Sigmoid colon (tissue), 7 donors: ENCODE results near the gene FOXR1. TPM values are rescaled to one million over a fixed set of nuclear protein-coding genes. Genes with fewer than 3 reads are reported as not detected.

Experiments used
- DNase-seq: peaks from one replicate; pipeline ENCODE4 v3.0.0-alpha.2; 2019
- H3K27ac ChIP-seq, 4 donors: fragments of 200-600 bp; sonication (generic); one replicate each; pipeline ENCODE4 v1.5.1; 2016 to 2019; ENCODE audit warnings: mild to moderate bottlenecking in 1 of 4
- H3K27me3 ChIP-seq, 3 donors: fragments of 200-600 bp; sonication (generic); one replicate each; pipeline ENCODE4 v1.5.1; 2019; ENCODE audit warnings: mild to moderate bottlenecking in 1 of 3
- H3K36me3 ChIP-seq, 4 donors: fragments of 200-600 bp; sonication (generic); one replicate each; pipeline ENCODE4 v1.5.1; 2016 to 2019
- H3K4me1 ChIP-seq, 4 donors: fragments of 200-600 bp; sonication (generic); one replicate each; pipeline ENCODE4 v1.5.1; 2017 to 2019
- H3K4me3 ChIP-seq, 4 donors: fragments of 200-600 bp; sonication (generic); one replicate each; pipeline ENCODE4 v1.5.1; 2017 to 2019; ENCODE audit warnings: mild to moderate bottlenecking in 2 of 4, moderate library complexity in 1 of 4
- H3K9me3 ChIP-seq, 4 donors: fragments of 200-600 bp in 3 of 4; sonication (generic) in 3 of 4; one replicate each; pipeline versions ENCODE4 v1.5.1 to v1.6.1; 2013 to 2019
- CTCF ChIP-seq, 4 experiments: fragments of 450-650 bp in 3 of 4; fragments of 200-600 bp in 1 of 4; IDR thresholded peaks; one replicate each; pipeline ENCODE4 v1.5.1; 2016 to 2019; ENCODE audit warnings: antibody characterized with exemption in 4 of 4, mild to moderate bottlenecking in 3 of 4, moderate library complexity in 2 of 4
- EP300 ChIP-seq, 4 donors: sonication (generic); formaldehyde crosslinking; IDR thresholded peaks; one replicate each; pipeline ENCODE4 v1.6.1; 2017; ENCODE audit warnings: antibody characterized with exemption in 4 of 4
- POLR2A ChIP-seq, 2 donors: fragments of 450-650 bp; IDR thresholded peaks; one replicate each; pipeline ENCODE4 v1.6.1; 2016; ENCODE audit warnings: antibody characterized with exemption in 2 of 2, mild to moderate bottlenecking in 2 of 2, moderate library complexity in 2 of 2
- POLR2AphosphoS5 ChIP-seq, 4 donors: sonication (generic); formaldehyde crosslinking; IDR thresholded peaks; one replicate each; pipeline ENCODE4 v1.6.1; 2017; ENCODE audit warnings: antibody characterized with exemption in 4 of 4
- WGBS, 2 donors: extraction: QIAGEN DNeasy Blood & Tissue Kit; methylation state at CpG; one replicate each; pipeline ENCODE4 v1.1.7; 2013; 5-methylcytosine and 5-hydroxymethylcytosine counted together
- intact Hi-C: fragments of 100-400 bp; cut with DNase I; formaldehyde crosslinking; loops from one replicate; pipeline ENCODE4 v1.15.1; 2023
- polyA plus RNA-seq, 3 donors: library from polyadenylated mRNA; stranded (reverse); fragments of 200-250 nt; gene quantifications; one replicate each; pipeline ENCODE4 v1.2.3, GENCODE V29; 2013
- total RNA-seq, 4 donors: library from RNA; depleted of rRNA; stranded (reverse); fragments of >200 nt; gene quantifications; one replicate each; pipeline ENCODE4 v1.1.0, GENCODE V29; 2016
- donor health status: healthy with polysubstance abuse.
- donor health status: Bipolar disorder and iron deficiency.
- donor health status: healthy.

The FOXR1 gene
- total and polyA plus RNA-seq, 7 donors = not detected

GRCh38 chr11:118924591-118925585 is 46.7 kb upstream of the FOXR1 start:
- Histone ChIP-seq H3K27ac (peak overlapping the region; percentile 95 to 100 (median 100)), H3K4me3 (peak overlapping the region; percentile 88 to 98 (median 90)), H3K9me3 (no peaks in the 10 kb centered on the region), H3K27me3 (no peaks in the 10 kb centered on the region), H3K4me1 (peaks cover 0 to 72% (median 64%) of the 10 kb centered on the region in 4 donors), H3K36me3 (no peaks in the 10 kb centered on the region)
- DNase-seq = peak; percentile 86
- TF ChIP-seq EP300 (IDR thresholded peaks at IDR 0.05) = no peak
- TF ChIP-seq CTCF (IDR thresholded peaks at IDR 0.05) = no peak
- no peak for TF ChIP-seq POLR2A (IDR thresholded peaks at IDR 0.05)
- TF ChIP-seq POLR2AphosphoS5 (IDR thresholded peaks at IDR 0.05) = peak in 2 of 4 donors; percentile 4 to 38
- intact Hi-C loops = loop anchor here (2.0 to 5.0 kb wide), 3 partner anchors 33 to 318 kb away; partner anchors contain the start of genes DDX6 and PHLDB1
- 0 to 1% methylated on average over 45 of the region's 45 CpGs for WGBS, 2 donors

DNA sequence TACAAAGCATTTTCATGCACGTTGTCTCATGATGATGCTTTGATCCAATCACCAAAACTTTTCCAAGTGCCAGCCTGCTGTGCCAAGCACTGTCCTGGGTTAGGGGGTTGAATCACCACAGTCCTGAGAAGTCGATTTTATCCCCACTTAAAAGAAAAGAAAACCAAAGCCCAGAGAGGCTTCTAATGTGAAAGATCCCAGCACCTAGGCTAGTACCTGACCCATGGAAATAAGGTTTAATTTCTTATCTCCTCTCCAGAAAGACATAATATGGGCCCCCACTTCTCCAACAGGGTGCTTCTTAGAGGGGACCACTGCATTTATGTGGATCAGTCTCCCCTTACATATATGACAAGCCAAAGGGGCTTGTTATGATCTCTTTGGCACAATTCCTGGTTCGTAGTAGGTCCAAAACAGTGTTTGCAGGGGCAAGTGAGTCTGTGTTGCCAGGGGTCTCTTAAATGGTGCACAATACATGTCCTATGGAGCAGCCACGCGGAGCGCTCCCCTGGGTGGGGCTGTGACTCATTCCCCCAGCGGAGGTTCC is 43.9 kb upstream of the FOXR1 start:
- TF ChIP-seq EP300 (IDR thresholded peaks at IDR 0.05) = no peak
- TF ChIP-seq POLR2A (IDR thresholded peaks at IDR 0.05) = no peak
- no peak for TF ChIP-seq CTCF (IDR thresholded peaks at IDR 0.05)
- no peak for TF ChIP-seq POLR2AphosphoS5 (IDR thresholded peaks at IDR 0.05)
- Histone ChIP-seq H3K27me3 (no peaks in the 10 kb centered on the region), H3K9me3 (no peaks in the 10 kb centered on the region), H3K27ac (peak overlapping the region; percentile 95 to 100 (median 100)), H3K4me3 (peak overlapping the region in 2 of 4 donors; percentile 86 to 91), H3K36me3 (no peaks in the 10 kb centered on the region), H3K4me1 (peaks cover 0 to 56% (median 47%) of the 10 kb centered on the region in 4 donors)
- intact Hi-C loops = loop anchor here (5.0 kb wide), 2 partner anchors 35 to 320 kb away; partner anchors contain the start of gene PHLDB1
- DNase-seq = no peak
- 5 to 13% methylated on average over 7 of the region's 7 CpGs for WGBS, 2 donors

- Histone ChIP-seq H3K27ac (peak overlapping the region; percentile 95 to 100 (median 100)), H3K9me3 (no peaks in the 10 kb centered on the region), H3K36me3 (no peaks in the 10 kb centered on the region), H3K27me3 (no peaks in the 10 kb centered on the region), H3K4me3 (peak overlapping the region; percentile 82 to 91 (median 84)), H3K4me1 (peaks cover 0 to 55% (median 46%) of the 10 kb centered on the region in 4 donors)
- intact Hi-C loops = loop anchor here (5.0 kb wide), 2 partner anchors 36 to 321 kb away; partner anchors contain the start of gene PHLDB1
- whole genome bisulfite sequencing, 2 donors = 0% methylated on average over 32 of the region's 32 CpGs
- peak; percentile 98 for DNase-seq
- TF ChIP-seq POLR2A (IDR thresholded peaks at IDR 0.05) = peak in 1 of 2 donors; percentile 35
- peak; percentile 86 to 99 (median 94) for TF ChIP-seq CTCF (IDR thresholded peaks at IDR 0.05)
- peak in 2 of 4 donors; percentile 15 to 78 for TF ChIP-seq EP300 (IDR thresholded peaks at IDR 0.05)
- peak; percentile 46 to 80 (median 55) for TF ChIP-seq POLR2AphosphoS5 (IDR thresholded peaks at IDR 0.05)
Observed at GRCh38 chr11:118928101-118928869, 43.3 kb upstream of the FOXR1 start.

GRCh38 chr11:118928870-118929500 is 42.6 kb upstream of the FOXR1 start:
- Histone ChIP-seq H3K4me3 (peak overlapping the region; percentile 82 to 91 (median 84)), H3K9me3 (no peaks in the 10 kb centered on the region), H3K4me1 (peaks cover 0 to 55% (median 46%) of the 10 kb centered on the region in 4 donors), H3K27ac (peak overlapping the region; percentile 95 to 100 (median 100)), H3K36me3 (no peaks in the 10 kb centered on the region), H3K27me3 (no peaks in the 10 kb centered on the region)
- intact Hi-C loops = loop anchor here (5.0 kb wide), 2 partner anchors 37 to 322 kb away; partner anchors contain the start of gene PHLDB1
- peak; percentile 88 for DNase-seq
- 1% methylated on average over 26 of the region's 26 CpGs for WGBS, 2 donors
- TF ChIP-seq POLR2AphosphoS5 (IDR thresholded peaks at IDR 0.05) (no peak), EP300 (IDR thresholded peaks at IDR 0.05) (no peak), POLR2A (IDR thresholded peaks at IDR 0.05) (no peak), CTCF (IDR thresholded peaks at IDR 0.05) (no peak)
